ENCODE data around the gene ERP29. TPM values are rescaled to one million over a fixed set of nuclear protein-coding genes. Genes with fewer than 3 reads are reported as not detected.

The ERP29 gene
- total RNA-seq, 2 donors from 2014 or later = 152 to 183 TPM

- Histone ChIP-seq H3K4me3 (ENCODE audit: low read length) (no peak overlapping the region), H3K27ac (ENCODE audit: low read depth, low read length) (no peak overlapping the region), H3K9ac (ENCODE audit: extremely low read depth, low read length, poor library complexity, severe bottlenecking) (no peak overlapping the region), H3K36me3 (ENCODE audit: control insufficient read depth, insufficient read depth, low read length) (peaks cover 89% of the 10 kb centered on the region), H3K27me3 (ENCODE audit: control insufficient read depth, insufficient read depth, low read length, poor library complexity, severe bottlenecking) (no peaks in the 10 kb centered on the region), H3K9me3 (ENCODE audit: control insufficient read depth, low read length) (peaks cover 3% of the 10 kb centered on the region), H3K4me1 (ENCODE audit: control insufficient read depth, insufficient read depth, low read length) (no peaks in the 10 kb centered on the region)
- DNase-seq = no peak
- WGBS, 2 experiments (ENCODE audit: insufficient coverage in 1 of 2, insufficient read length in 1 of 2) = 94 to 97% methylated on average over 6 to 8 of the region's 8 CpGs
- Mint-ChIP-seq H3K4me1 (peaks cover 4% of the 10 kb centered on the region), H3K4me3 (no peak overlapping the region), H3K27me3 (ENCODE audit: insufficient read depth) (no peaks in the 10 kb centered on the region), H3K27ac (no peak overlapping the region), H3K9me3 (peaks cover 2% of the 10 kb centered on the region), H3K36me3 (ENCODE audit: low read depth) (peaks cover 70% of the 10 kb centered on the region)
- TF ChIP-seq CTCF (conservative IDR thresholded peaks at IDR 0.05) = no peak
Measured at GRCh38 chr12:112020947-112021457, 7.8 kb downstream of the ERP29 start.

- H3K27ac Mint-ChIP-seq = peak overlapping the region; percentile 1
- Histone ChIP-seq H3K9me3 (ENCODE audit: control insufficient read depth, low read length) (no peaks in the 10 kb centered on the region), H3K27ac (ENCODE audit: low read depth, low read length) (no peak overlapping the region), H3K36me3 (ENCODE audit: control insufficient read depth, insufficient read depth, low read length) (peaks cover 76% of the 10 kb centered on the region), H3K27me3 (ENCODE audit: control insufficient read depth, insufficient read depth, low read length, poor library complexity, severe bottlenecking) (no peaks in the 10 kb centered on the region), H3K4me3 (ENCODE audit: low read length) (no peak overlapping the region), H3K9ac (ENCODE audit: extremely low read depth, low read length, poor library complexity, severe bottlenecking) (no peak overlapping the region), H3K4me1 (ENCODE audit: control insufficient read depth, insufficient read depth, low read length) (no peaks in the 10 kb centered on the region)
- H3K27me3 Mint-ChIP-seq (ENCODE audit: insufficient read depth) = no peaks in the 10 kb centered on the region
- H3K36me3 Mint-ChIP-seq (ENCODE audit: low read depth) = peaks cover 58% of the 10 kb centered on the region
- H3K4me1 Mint-ChIP-seq = peaks cover 1% of the 10 kb centered on the region
- DNase-seq = peak; percentile 51
- no peak for TF ChIP-seq CTCF (conservative IDR thresholded peaks at IDR 0.05)
- no peak overlapping the region for H3K4me3 Mint-ChIP-seq
- no peaks in the 10 kb centered on the region for H3K9me3 Mint-ChIP-seq
- WGBS, 2 experiments (ENCODE audit: insufficient coverage in 1 of 2, insufficient read length in 1 of 2) = 93 to 94% methylated on average over 9 to 11 of the region's 11 CpGs
Measured at GRCh38 chr12:112022241-112023016, 9.2 kb downstream of the ERP29 start.

GRCh38 chr12:112023759-112024396 lies 10.7 kb downstream of the ERP29 start:
- Mint-ChIP-seq H3K27ac (no peak overlapping the region), H3K4me3 (no peak overlapping the region), H3K9me3 (no peaks in the 10 kb centered on the region), H3K36me3 (ENCODE audit: low read depth) (peaks cover 53% of the 10 kb centered on the region), H3K4me1 (peaks cover 1% of the 10 kb centered on the region), H3K27me3 (ENCODE audit: insufficient read depth) (no peaks in the 10 kb centered on the region)
- Histone ChIP-seq H3K4me1 (ENCODE audit: control insufficient read depth, insufficient read depth, low read length) (no peaks in the 10 kb centered on the region), H3K36me3 (ENCODE audit: control insufficient read depth, insufficient read depth, low read length) (peaks cover 75% of the 10 kb centered on the region), H3K4me3 (ENCODE audit: low read length) (no peak overlapping the region), H3K27me3 (ENCODE audit: control insufficient read depth, insufficient read depth, low read length, poor library complexity, severe bottlenecking) (no peaks in the 10 kb centered on the region), H3K27ac (ENCODE audit: low read depth, low read length) (no peak overlapping the region), H3K9me3 (ENCODE audit: control insufficient read depth, low read length) (no peaks in the 10 kb centered on the region), H3K9ac (ENCODE audit: extremely low read depth, low read length, poor library complexity, severe bottlenecking) (no peak overlapping the region)
- no peak for TF ChIP-seq CTCF (conservative IDR thresholded peaks at IDR 0.05)
- 94 to 96% methylated on average over 3 to 4 of the region's 4 CpGs for WGBS, 2 experiments (ENCODE audit: insufficient coverage in 1 of 2, insufficient read length in 1 of 2)
- DNase-seq = no peak

All from endodermal cell (in vitro differentiated cells).